TTC549 (cell line): ENCODE data around the gene GNAQ.
"Not testable (repeated sequence)": the region's sequence is repeated elsewhere in the genome, so short reads cannot be mapped to it uniquely, and the experiment has no call there.

Experiments used
- FAIRE-seq: peaks from 2 replicates; lab custom pipeline; 2012; peaks lifted over from hg19 to GRCh38; lab: Jason Lieb, UNC

GNAQ gene

GRCh38 chr9:77726289-77726688, 305.3 kb downstream of the GNAQ start:
- FAIRE-seq = no peak

GRCh38 chr9:77725820-77726219, 305.8 kb downstream of the GNAQ start:
- FAIRE-seq = no peak

GRCh38 chr9:77725046-77725694, 306.4 kb downstream of the GNAQ start:
- no peak for FAIRE-seq

GRCh38 chr9:77721156-77721555, 310.5 kb downstream of the GNAQ start:
- not testable (repeated sequence) for FAIRE-seq

GRCh38 chr9:77719321-77719720, 312.3 kb downstream of the GNAQ start:
- no peak for FAIRE-seq

- not testable (repeated sequence) for FAIRE-seq
Observed at GRCh38 chr9:77718298-77718640, 313.3 kb downstream of the GNAQ start.

- FAIRE-seq = not testable (repeated sequence)
Observed at GRCh38 chr9:77717608-77718297, 313.9 kb downstream of the GNAQ start.

GRCh38 chr9:77714077-77714549, 317.5 kb downstream of the GNAQ start:
- no peak for FAIRE-seq

- no peak for FAIRE-seq
Observed at GRCh38 chr9:77712533-77713130, 319.0 kb downstream of the GNAQ start.

GRCh38 chr9:77710965-77711648, 320.5 kb downstream of the GNAQ start:
- no peak for FAIRE-seq

- FAIRE-seq = no peak
Observed at GRCh38 chr9:77710316-77710715, 321.3 kb downstream of the GNAQ start.

GRCh38 chr9:77708064-77708815, 323.4 kb downstream of the GNAQ start:
- FAIRE-seq = no peak

GRCh38 chr9:77707383-77708063, 324.1 kb downstream of the GNAQ start:
- FAIRE-seq = no peak

GRCh38 chr9:77705636-77706035, 326.0 kb downstream of the GNAQ start:
- no peak for FAIRE-seq

- not testable (repeated sequence) for FAIRE-seq
Observed at GRCh38 chr9:77702521-77703390, 328.9 kb downstream of the GNAQ start.

- no peak for FAIRE-seq
Observed at GRCh38 chr9:77697238-77697984, 334.2 kb downstream of the GNAQ start.

GRCh38 chr9:77690723-77691122, 340.9 kb downstream of the GNAQ start:
- FAIRE-seq = not testable (repeated sequence)

- not testable (repeated sequence) for FAIRE-seq
Observed at GRCh38 chr9:77690119-77690518, 341.5 kb downstream of the GNAQ start.

- not testable (repeated sequence) for FAIRE-seq
Observed at GRCh38 chr9:77687737-77688136, 343.9 kb downstream of the GNAQ start.

GRCh38 chr9:77680581-77680980, 351.0 kb downstream of the GNAQ start:
- FAIRE-seq = no peak
